ENCODE results near the gene CEP89. TPM values are rescaled to one million over a fixed set of nuclear protein-coding genes. Genes with fewer than 3 reads are reported as not detected.
A peak's percentile ranks its signal among the peaks of the same experiment; 100 is the strongest.
"Not testable (repeated sequence)": the region's sequence is repeated elsewhere in the genome, so short reads cannot be mapped to it uniquely, and the experiment has no call there.

The CEP89 gene
- total and polyA plus RNA-seq, 7 experiments from 2014 or later: 7.4 to 22.4 (median 12.4) TPM

DNA sequence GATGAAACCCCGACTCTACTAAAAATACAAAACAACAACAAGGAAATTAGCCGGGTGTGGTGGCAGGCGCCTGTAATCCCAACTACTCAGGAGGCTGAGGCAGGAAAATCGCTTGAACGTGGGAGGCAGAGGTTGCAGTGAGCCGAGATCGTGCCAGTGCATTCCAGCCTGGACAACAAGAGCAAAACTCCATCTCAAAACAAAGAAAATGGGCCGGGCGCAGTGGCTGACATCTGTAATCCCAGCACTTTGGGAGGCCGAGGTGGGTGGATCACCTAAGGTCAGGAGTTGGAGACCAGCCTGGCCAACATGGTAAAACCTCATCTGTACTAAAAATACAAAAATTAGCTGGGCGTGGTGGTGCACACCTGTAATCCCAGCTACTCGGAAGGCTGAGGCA, 139.7 kb downstream of the CEP89 start:
- H3K9me3 ChIP-seq (ENCODE audit: control insufficient read depth in 2 of 3, low read length in 3 of 3); DNase-seq; ATAC-seq; H3K27ac ChIP-seq (ENCODE audit: low read depth, low read length); H3K36me3 Mint-ChIP-seq; H3K4me3 Mint-ChIP-seq; H3K4me1 ChIP-seq (ENCODE audit: control insufficient read depth in 2 of 2, insufficient read depth in 2 of 2, low read length in 2 of 2); H3K36me3 ChIP-seq (ENCODE audit: control insufficient read depth in 2 of 3, insufficient read depth in 3 of 3, low read length in 3 of 3); intact Hi-C loops (cut with micrococcal nuclease); H3K27me3 ChIP-seq (ENCODE audit: control insufficient read depth in 2 of 2, insufficient read depth in 2 of 2, low read length in 2 of 2); H3K4me3 ChIP-seq (ENCODE audit: low read length); H3K9me3 Mint-ChIP-seq; H3K27ac Mint-ChIP-seq; POLR2A ChIA-PET; H3K27me3 Mint-ChIP-seq: not testable (repeated sequence)
- peaks cover 0 to 27% (median 9%) of the 10 kb centered on the region in 7 donors for H3K4me1 Mint-ChIP-seq
- CTCF ChIA-PET: interaction anchor here (0.6 kb wide), 1 partner anchor 356 kb away, joined by 3 read pairs; no protein-coding TSS in a partner anchor

GRCh38 chr19:32831611-32832010, 140.1 kb downstream of the CEP89 start:
- H3K27ac Mint-ChIP-seq: no peak overlapping the region
- CTCF ChIA-PET: interaction anchor here (0.6 kb wide), 1 partner anchor 356 kb away, joined by 3 read pairs; no protein-coding TSS in a partner anchor
- Histone ChIP-seq H3K4me1 (ENCODE audit: control insufficient read depth in 2 of 2, insufficient read depth in 2 of 2, low read length in 2 of 2) (no peaks in the 10 kb centered on the region), H3K27me3 (ENCODE audit: control insufficient read depth in 2 of 2, insufficient read depth in 2 of 2, low read length in 2 of 2) (no peaks in the 10 kb centered on the region), H3K9me3 (ENCODE audit: control insufficient read depth in 2 of 3, low read length in 3 of 3) (no peaks in the 10 kb centered on the region), H3K36me3 (ENCODE audit: control insufficient read depth in 2 of 3, insufficient read depth in 3 of 3, low read length in 3 of 3) (no peaks in the 10 kb centered on the region), H3K27ac (ENCODE audit: low read depth, low read length) (no peak overlapping the region), H3K4me3 (ENCODE audit: low read length) (no peak overlapping the region)
- POLR2A ChIA-PET: no interaction called here
- H3K36me3 Mint-ChIP-seq: peaks cover 0 to 4% (median 4%) of the 10 kb centered on the region in 5 donors
- H3K4me3 Mint-ChIP-seq: no peak overlapping the region
- no peak for DNase-seq
- peaks cover 0 to 5% (median 0%) of the 10 kb centered on the region in 5 donors for H3K27me3 Mint-ChIP-seq
- peaks cover 0 to 22% (median 9%) of the 10 kb centered on the region in 7 donors for H3K4me1 Mint-ChIP-seq
- no peak for ATAC-seq
- intact Hi-C loops (cut with micrococcal nuclease): no loop called here
- no peaks in the 10 kb centered on the region for H3K9me3 Mint-ChIP-seq

- ATAC-seq: no peak
- Mint-ChIP-seq H3K36me3 (peaks cover 0 to 4% (median 4%) of the 10 kb centered on the region in 5 donors), H3K4me1 (peaks cover 0 to 22% (median 9%) of the 10 kb centered on the region in 7 donors), H3K27ac (peak overlapping the region in 1 of 9 donors; percentile 20), H3K27me3 (peaks cover 0 to 5% (median 0%) of the 10 kb centered on the region in 5 donors), H3K4me3 (no peak overlapping the region), H3K9me3 (no peaks in the 10 kb centered on the region)
- no peaks in the 10 kb centered on the region for H3K4me1 ChIP-seq (ENCODE audit: control insufficient read depth in 2 of 2, insufficient read depth in 2 of 2, low read length in 2 of 2)
- no peak overlapping the region for H3K4me3 ChIP-seq (ENCODE audit: low read length)
- H3K9me3 ChIP-seq (ENCODE audit: control insufficient read depth in 2 of 3, low read length in 3 of 3): no peaks in the 10 kb centered on the region
- H3K27me3 ChIP-seq (ENCODE audit: control insufficient read depth in 2 of 2, insufficient read depth in 2 of 2, low read length in 2 of 2): no peaks in the 10 kb centered on the region
- no peak overlapping the region for H3K27ac ChIP-seq (ENCODE audit: low read depth, low read length)
- intact Hi-C loops (cut with micrococcal nuclease): no loop called here
- DNase-seq: no peak
- ChIA-PET CTCF (no interaction called here), POLR2A (no interaction called here)
- no peaks in the 10 kb centered on the region for H3K36me3 ChIP-seq (ENCODE audit: control insufficient read depth in 2 of 3, insufficient read depth in 3 of 3, low read length in 3 of 3)
Measured at GRCh38 chr19:32830231-32831014, 141.3 kb downstream of the CEP89 start.

GRCh38 chr19:32829345-32829896, 142.3 kb downstream of the CEP89 start:
- Mint-ChIP-seq H3K4me1 (peaks cover 0 to 25% (median 14%) of the 10 kb centered on the region in 7 donors), H3K9me3 (no peaks in the 10 kb centered on the region), H3K36me3 (peaks cover 0 to 4% (median 4%) of the 10 kb centered on the region in 5 donors), H3K27me3 (peaks cover 0 to 7% (median 0%) of the 10 kb centered on the region in 5 donors), H3K4me3 (peak overlapping the region in 9 of 10 donors; percentile 61 to 82 (median 75)), H3K27ac (peak overlapping the region in 6 of 9 donors; percentile 49 to 88 (median 64))
- Histone ChIP-seq H3K27ac (ENCODE audit: low read depth, low read length) (no peak overlapping the region), H3K27me3 (ENCODE audit: control insufficient read depth in 2 of 2, insufficient read depth in 2 of 2, low read length in 2 of 2) (no peaks in the 10 kb centered on the region), H3K9me3 (ENCODE audit: control insufficient read depth in 2 of 3, low read length in 3 of 3) (no peaks in the 10 kb centered on the region), H3K4me3 (ENCODE audit: low read length) (no peak overlapping the region), H3K36me3 (ENCODE audit: control insufficient read depth in 2 of 3, insufficient read depth in 3 of 3, low read length in 3 of 3) (no peaks in the 10 kb centered on the region), H3K4me1 (ENCODE audit: control insufficient read depth in 2 of 2, insufficient read depth in 2 of 2, low read length in 2 of 2) (no peaks in the 10 kb centered on the region)
- ATAC-seq (no peak), DNase-seq (no peak)
- intact Hi-C loops (cut with micrococcal nuclease): no loop called here
- ChIA-PET CTCF (no interaction called here), POLR2A (no interaction called here)

- peaks cover 0 to 4% (median 4%) of the 10 kb centered on the region in 5 donors for H3K36me3 Mint-ChIP-seq
- Histone ChIP-seq H3K4me1 (ENCODE audit: control insufficient read depth in 2 of 2, insufficient read depth in 2 of 2, low read length in 2 of 2) (no peaks in the 10 kb centered on the region), H3K36me3 (ENCODE audit: control insufficient read depth in 2 of 3, insufficient read depth in 3 of 3, low read length in 3 of 3) (no peaks in the 10 kb centered on the region), H3K9me3 (ENCODE audit: control insufficient read depth in 2 of 3, low read length in 3 of 3) (no peaks in the 10 kb centered on the region), H3K4me3 (ENCODE audit: low read length) (no peak overlapping the region), H3K27me3 (ENCODE audit: control insufficient read depth in 2 of 2, insufficient read depth in 2 of 2, low read length in 2 of 2) (no peaks in the 10 kb centered on the region), H3K27ac (ENCODE audit: low read depth, low read length) (no peak overlapping the region)
- DNase-seq: no peak
- CTCF ChIA-PET: interaction anchor here (0.7 kb wide), 1 partner anchor 10 kb away, joined by 3 read pairs; no protein-coding TSS in a partner anchor
- H3K4me1 Mint-ChIP-seq: peaks cover 0 to 25% (median 14%) of the 10 kb centered on the region in 7 donors
- peak overlapping the region in 7 of 9 donors; percentile 55 to 88 (median 69) for H3K27ac Mint-ChIP-seq
- POLR2A ChIA-PET: no interaction called here
- ATAC-seq: no peak
- H3K9me3 Mint-ChIP-seq: no peaks in the 10 kb centered on the region
- H3K27me3 Mint-ChIP-seq: peaks cover 0 to 7% (median 3%) of the 10 kb centered on the region in 5 donors
- intact Hi-C loops (cut with micrococcal nuclease): no loop called here
- H3K4me3 Mint-ChIP-seq: peak overlapping the region in 9 of 10 donors; percentile 61 to 82 (median 75)
Measured at GRCh38 chr19:32828643-32829344, 143.0 kb downstream of the CEP89 start.

- H3K4me3 Mint-ChIP-seq: peak overlapping the region in 2 of 10 donors; percentile 29 to 82
- CTCF ChIA-PET: interaction anchor here (0.7 kb wide), 1 partner anchor 9 kb away, joined by 3 read pairs; no protein-coding TSS in a partner anchor
Measured at GRCh38 chr19:32828139-32828538, 143.6 kb downstream of the CEP89 start.

More at GRCh38 chr19:32828139-32828538, 143.6 kb downstream of the CEP89 start:
- Histone ChIP-seq H3K4me1 (ENCODE audit: control insufficient read depth in 2 of 2, insufficient read depth in 2 of 2, low read length in 2 of 2) (no peaks in the 10 kb centered on the region), H3K27ac (ENCODE audit: low read depth, low read length) (no peak overlapping the region), H3K27me3 (ENCODE audit: control insufficient read depth in 2 of 2, insufficient read depth in 2 of 2, low read length in 2 of 2) (peaks cover 0 to 3% of the 10 kb centered on the region in 2 donors), H3K36me3 (ENCODE audit: control insufficient read depth in 2 of 3, insufficient read depth in 3 of 3, low read length in 3 of 3) (no peaks in the 10 kb centered on the region), H3K9me3 (ENCODE audit: control insufficient read depth in 2 of 3, low read length in 3 of 3) (no peaks in the 10 kb centered on the region), H3K4me3 (ENCODE audit: low read length) (no peak overlapping the region)
- POLR2A ChIA-PET: no interaction called here
- DNase-seq: no peak
- H3K36me3 Mint-ChIP-seq: peaks cover 0 to 4% (median 4%) of the 10 kb centered on the region in 5 donors
- no peak for ATAC-seq
- intact Hi-C loops (cut with micrococcal nuclease): no loop called here
- peaks cover 0 to 8% (median 8%) of the 10 kb centered on the region in 5 donors for H3K27me3 Mint-ChIP-seq
- H3K27ac Mint-ChIP-seq: peak overlapping the region in 1 of 9 donors; percentile 28
- H3K9me3 Mint-ChIP-seq: no peaks in the 10 kb centered on the region
- peaks cover 0 to 25% (median 14%) of the 10 kb centered on the region in 7 donors for H3K4me1 Mint-ChIP-seq

All from naive thymus-derived CD4-positive, alpha-beta T cell (primary cell).